NCI-H524 (cell line): ENCODE data around the gene KREMEN1.

ENCODE experiments used
- DNase-seq, 2 experiments: peaks; one replicate each; lab custom pipeline; 2025; lab: John Stamatoyannopoulos, UW

Gene KREMEN1

DNA sequence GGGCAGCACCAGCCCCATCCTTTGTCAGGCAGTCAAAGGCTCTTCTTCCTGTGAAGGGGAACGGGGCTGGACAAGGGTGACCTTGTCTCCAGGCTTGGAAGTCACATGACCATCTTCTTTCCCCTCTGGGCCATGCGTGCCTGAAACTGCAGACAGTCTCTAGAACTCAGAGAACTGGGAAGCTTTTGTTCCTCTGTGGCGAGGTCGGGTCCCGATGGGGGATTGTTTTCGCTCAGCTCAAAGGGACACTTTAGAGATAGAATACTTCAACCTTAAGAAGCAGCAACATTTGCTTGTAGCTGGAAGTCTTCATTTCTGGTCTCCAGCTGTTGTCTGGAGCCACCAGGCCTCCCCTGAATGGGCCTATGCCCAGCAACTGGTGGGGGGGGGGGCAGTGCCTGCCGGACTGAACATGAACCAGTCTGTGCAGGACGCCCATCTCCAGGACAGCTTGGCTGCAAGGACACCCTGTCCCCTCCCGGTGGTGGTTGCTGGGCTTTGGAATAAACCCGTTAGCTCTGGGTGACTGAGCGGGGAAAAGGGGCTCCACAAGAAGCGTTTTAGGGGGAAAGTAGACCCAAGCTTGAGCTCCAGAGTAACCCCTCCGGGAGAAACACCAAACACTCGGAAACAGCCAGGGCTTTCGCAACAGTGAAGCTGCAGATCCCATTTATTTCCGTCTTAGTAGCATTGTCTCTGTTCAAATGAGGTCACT, 77.2 kb downstream of the KREMEN1 start:
- no peak for DNase-seq

DNA sequence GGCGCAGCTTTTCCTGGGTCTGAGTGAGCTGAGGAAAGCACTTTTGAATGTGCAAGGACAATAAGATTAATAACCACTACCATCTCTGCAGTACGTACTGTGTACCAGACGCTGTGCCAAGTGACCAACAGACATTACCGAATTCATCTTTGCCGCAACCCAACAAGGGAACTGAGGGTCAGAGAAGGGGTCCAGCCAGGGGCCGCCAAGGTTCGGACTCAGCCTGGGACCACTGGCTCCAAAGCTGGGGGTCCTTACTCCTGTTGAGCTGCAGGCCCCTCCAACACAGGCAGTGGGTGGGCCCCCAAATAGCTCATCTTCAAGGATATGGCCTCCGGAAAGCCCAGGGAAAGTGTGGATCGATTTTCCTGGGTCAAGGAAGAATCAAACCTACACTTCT, 77.9 kb downstream of the KREMEN1 start:
- no peak for DNase-seq

DNA sequence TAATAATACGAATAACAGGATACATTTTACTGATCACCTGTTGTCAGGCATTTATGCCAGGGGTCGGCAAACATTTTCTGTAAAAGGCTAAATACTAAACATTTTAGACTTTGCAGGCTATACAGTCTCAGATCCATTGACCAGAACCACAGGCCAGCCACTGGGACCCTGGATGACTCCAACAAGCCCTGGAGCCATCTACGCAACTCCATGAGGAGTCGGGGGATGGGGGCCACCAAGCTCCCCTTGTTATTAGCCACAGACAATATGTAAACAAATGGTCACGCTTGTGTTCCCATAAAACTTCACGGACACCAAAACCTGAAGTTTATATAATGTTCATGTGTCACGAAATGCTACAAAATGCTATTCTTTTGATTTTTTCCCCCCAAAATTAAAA, 78.5 kb downstream of the KREMEN1 start:
- no peak for DNase-seq

DNA sequence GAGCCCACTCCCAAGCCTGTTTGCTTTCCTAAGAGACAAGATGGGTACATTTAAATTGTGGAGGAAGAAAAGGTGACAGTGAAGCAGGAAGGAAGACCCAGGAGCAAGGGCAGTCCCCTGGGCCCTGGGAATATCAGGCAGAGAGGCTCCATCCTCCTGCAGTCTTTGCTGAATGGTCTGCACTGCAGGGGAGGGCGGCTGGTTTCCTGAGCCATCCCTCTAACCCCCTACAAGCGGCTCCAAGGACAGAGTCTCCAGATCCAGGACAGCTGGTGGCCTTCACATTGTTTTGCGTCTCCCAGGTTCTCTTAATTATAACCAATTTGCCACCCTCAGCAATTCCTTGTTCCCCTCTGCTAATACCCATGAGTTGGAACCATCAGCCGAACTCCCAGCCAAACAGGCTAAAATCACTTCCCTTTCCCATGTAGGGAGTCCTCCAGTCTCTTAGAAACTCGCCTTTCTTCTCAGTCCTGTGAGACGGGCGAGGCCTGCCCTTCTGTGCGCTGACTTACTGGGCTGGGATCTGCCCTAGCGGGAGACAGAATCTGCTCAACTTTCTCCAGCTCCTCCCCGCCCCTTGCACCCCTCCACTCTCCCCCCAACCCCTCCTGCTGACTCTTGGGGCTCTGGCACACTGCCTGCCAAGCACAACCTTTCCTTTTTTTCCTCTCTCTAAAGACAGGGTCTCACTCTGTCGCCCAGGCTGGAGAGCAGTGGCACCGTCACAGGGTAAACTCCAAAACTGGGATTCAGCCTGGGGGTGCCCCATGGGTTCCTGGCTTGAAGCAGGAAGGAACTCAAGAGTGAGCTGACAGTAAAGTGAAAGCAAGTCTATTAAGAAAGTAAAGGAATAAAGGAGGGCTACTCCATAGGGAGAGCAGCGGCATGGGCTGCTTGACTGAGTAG, 79.5 kb downstream of the KREMEN1 start:
- peak in 1 of 2 experiments; percentile 33 for DNase-seq

DNA sequence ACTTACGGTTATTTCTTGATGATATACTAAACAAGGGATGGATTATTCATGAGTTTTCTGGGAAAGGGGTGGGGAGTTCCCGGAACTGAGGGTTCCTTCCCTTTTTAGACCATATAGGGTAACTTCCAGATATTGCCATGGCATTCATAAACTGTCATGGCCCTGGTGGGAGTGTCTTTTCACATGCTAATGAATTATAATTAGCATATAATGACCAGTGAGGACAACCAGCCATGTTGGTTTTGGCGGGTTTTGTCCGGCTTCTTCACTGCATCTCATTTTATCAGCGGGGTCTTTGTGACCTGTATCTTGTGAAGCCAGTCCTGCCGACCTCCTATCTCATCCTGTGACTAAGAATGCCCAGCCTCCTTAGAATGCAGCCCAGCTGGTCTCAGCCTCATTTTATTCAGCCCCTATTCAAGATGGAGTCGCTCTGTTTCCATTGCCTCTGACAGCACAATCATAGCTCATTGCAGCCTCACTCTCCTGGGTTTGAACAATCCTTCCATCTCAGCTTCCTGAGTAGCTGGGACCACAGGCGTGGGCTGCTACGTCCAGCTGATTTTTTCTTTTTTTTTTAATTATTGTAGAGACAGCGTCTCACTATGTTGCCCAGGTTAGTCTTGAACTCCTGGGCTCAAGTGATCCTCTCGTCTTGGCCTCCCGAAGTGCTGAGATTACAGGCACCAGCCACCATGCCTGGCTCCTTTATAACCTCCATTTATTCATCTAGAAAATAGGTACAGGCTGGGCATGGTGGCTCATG, 80.3 kb downstream of the KREMEN1 start:
- no peak for DNase-seq

DNA sequence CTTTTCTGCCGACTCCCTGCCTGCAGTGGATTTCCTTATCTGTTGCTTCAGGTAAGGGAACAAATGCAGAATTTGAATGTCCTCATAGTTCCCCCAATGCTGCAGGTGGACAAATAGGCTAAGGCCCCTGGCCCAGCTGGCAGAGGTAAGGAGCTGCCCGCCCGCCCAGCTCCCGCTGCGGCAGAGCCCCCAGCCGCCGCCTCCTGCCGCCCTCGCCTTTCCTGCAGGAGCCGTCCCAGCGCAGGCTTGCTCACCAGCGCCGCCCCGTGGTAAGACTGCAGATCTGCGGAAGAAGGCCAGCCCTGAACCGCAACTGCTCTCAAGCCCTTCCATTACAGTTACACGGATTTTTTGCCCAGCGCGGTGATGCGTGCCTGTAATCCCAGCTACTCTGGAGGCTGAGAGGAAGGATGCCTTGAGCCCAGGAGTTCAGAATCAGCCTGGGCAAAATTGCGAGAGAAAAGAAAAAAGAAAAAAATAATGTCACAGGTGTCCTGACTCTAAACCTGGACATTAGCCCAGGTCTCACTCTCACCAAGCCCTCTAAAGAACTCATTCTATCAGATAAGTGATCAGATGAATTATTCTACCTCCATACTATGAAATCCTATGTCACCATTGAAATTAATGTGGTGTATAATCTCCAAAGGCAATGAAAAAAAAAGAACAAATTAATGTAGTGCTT, 81.7 kb downstream of the KREMEN1 start:
- peak; percentile 65 to 79 for DNase-seq

DNA sequence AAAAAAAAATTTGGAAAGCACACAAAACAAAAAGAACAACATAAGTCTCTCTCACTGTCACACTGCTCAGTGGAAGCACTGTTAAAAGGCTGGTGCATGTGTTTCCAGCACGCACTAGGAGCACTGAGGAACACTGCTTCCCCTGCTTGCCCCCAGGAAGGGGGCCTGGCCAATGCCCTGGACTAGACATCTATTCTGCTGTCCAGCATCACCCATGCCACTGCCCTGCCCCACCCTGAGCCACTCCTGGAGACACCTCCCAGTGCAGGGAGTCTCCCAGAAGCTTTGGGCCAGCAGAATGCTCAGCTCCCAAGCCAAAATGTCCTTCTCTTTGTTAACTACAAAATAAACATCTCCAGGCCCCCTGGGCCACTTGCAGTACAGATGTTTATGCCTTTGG, 83.1 kb downstream of the KREMEN1 start:
- no peak for DNase-seq

DNA sequence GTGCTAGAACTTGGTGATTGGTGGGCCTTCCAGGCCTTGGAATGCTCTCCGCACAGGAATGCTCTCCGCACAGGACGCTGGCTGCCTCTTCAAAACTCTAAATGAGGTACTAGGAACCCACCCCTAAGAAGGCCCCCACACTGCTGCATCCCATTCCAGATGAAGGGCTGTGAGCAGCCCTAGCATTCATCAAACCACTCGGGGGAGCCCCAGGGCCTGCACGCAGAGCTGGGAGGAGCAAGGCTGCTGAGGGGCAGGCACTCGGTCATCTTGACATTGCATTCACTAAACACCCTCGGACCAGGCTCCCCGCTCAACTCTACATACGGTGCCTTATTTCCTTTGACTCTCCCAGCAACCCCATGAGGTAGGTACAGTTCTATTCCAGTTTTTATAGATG, 83.7 kb downstream of the KREMEN1 start:
- peak in 1 of 2 experiments; percentile 27 for DNase-seq

DNA sequence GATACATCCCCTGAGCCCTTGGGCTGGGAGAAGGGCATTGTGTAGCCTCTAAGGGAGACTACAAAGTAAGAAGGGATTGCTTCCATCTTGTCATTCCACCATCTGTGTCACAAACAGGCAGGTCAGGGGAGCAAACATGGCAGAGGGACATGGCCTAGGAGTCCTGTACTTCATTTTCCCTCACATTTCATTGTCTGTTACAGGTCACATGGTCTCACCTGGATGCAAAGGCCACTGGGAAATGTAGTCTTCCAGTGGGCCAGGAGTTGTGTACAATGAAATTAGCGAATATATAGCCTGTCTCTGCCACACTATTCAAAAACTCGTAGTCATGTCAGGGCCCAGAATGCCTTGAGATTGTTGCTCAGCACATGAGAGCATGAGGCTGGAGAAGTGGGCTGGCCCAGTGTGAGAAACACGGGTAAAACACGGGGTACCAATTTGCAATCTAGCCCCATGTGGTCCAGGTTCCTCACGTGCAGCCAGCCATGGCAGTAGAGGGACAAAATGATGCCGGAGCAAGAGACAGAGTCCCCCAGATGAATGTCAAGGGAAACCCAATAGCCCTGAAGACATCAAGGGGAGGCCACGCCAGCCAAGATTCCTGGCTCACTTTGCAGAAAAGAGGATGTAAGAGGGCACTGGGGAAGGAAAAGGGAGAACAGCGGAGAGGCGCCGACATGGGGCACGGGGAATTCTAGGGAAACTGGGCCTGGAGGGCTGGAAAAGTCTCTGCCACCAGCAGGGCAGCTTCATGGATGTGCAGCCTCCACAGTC, 85.1 kb downstream of the KREMEN1 start:
- DNase-seq = peak in 1 of 2 experiments; percentile 22

DNA sequence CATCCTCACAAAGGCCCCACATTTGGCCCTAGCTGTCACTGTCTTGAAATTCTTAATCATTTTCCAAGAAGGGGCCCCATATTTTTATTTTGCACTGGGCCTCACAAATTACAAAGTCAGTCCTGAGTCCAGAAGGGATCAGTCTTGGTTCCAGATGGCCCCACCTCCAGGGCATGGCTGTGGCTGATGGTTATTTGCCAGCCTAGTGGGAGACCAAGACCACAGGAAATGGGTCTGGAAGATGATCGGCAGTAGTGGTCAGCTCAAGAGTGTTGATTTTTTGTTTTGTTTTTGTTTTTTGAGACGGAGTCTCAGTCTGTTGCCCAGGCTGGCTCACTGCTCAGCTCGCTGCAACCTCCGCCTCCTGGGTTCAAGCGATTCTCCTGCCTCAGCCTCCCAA, 85.7 kb downstream of the KREMEN1 start:
- no peak for DNase-seq

DNA sequence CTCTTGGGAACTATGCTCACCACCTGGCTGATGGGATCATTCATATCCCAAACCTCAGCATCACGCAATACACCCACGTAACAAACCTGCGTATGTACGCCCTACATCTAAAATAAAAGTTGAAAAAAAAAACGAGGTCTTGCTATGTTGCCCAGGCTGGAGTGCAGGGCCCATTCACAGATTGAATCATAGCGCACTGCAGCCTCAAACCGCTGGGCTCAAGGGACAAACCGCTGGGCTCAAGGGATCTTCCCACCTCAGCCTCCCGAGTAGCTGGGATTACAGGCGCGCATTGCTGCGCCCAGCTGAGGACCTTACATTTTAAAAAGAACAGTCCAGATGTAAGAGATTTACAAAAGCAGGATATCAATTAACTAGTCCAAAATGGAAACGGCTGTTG, 91.0 kb downstream of the KREMEN1 start:
- no peak for DNase-seq

DNA sequence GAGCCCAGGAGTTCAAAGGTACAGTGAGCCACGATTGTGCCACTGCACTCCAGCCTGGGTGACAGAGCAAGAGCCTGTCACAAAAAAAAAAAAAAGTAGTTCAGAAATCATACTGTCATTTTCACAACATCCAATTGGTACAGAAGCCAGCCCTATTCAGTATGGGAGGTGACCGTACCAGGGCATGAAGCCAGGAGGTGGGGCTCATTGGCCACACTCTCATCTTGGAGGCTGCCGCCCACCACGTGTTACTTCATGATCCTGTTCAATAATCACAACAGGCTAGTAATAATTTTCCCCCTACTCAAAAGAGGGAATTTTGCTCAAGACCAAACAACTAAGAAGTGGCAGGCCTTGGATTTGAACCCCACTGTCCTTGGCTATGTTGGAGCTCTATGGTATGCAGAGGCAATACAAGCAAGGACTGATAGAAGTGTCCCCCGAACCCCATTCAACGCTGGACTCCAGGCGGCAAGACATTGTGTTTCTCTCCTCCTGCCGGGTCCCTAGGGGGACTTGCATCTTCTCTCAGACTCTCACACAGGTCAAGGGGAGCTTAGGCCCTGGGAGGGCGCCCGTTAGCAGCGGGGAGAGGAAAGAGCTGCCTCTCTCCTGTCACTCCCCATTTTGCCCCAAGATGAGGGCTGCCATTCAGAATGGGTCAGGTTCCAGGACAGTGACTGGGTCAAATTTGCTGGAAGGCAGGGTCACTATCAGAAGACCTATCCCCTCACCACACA, 92.7 kb downstream of the KREMEN1 start:
- DNase-seq = no peak

DNA sequence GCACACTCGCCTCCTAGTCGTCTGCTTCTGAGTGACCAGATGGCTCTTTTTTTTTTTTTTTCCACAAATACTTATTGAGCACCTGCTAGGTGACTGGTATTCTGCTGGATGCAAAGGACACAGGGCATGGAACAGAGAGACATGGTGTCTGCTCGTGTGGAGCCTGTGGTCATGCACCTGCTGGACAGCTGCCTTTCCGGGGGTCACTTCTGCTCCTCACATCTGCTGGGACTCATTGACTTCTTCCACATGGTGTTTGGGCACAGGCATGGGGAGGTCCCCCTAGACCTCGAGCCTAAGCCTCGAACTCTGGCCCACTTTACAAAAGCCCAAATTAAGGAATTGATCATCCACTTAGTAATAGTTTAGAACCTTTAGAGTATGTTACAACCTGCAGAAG, 93.3 kb downstream of the KREMEN1 start:
- DNase-seq = peak in 1 of 2 experiments; percentile 34

DNA sequence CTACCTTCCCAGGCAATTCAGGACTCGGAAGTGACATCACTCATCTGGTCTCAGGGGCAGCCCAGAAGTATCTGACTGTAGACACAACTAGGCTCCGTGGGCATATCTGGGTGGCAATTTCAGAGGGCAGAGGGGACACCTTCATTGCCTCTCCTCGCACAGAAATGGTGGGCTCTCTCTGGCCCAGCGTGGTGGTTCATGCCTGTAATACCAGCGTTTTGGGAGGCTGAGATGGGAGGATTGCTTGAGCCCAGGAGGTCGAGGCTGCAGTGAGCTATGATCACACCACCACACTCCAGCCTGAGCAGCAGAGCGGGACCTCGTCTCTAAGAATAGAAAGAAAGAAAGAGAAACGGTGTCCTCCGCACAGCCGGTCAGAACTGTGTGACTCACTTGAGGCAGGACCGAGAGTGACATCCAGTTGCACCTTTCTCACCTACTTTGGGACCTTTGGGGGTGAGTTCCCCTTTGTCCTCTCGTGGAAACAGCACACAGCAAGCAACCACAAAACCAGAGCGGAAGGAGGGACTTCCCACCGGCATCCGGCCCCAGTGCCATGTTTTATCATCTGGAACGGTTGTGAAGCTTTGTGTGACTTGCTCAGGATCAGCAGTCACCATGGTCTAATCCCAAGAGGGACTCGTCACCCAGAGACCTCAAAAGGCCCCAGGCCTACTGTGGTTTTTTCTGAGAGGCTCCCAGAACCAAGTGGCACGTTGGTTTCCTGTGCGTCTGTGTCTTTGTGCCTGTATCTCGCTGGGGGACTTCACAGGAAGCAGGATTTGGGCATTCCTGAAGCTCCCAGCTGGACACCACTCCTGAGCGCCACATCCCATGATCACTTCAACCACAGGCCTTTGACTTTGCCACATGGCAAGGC, 94.4 kb downstream of the KREMEN1 start:
- no peak for DNase-seq

DNA sequence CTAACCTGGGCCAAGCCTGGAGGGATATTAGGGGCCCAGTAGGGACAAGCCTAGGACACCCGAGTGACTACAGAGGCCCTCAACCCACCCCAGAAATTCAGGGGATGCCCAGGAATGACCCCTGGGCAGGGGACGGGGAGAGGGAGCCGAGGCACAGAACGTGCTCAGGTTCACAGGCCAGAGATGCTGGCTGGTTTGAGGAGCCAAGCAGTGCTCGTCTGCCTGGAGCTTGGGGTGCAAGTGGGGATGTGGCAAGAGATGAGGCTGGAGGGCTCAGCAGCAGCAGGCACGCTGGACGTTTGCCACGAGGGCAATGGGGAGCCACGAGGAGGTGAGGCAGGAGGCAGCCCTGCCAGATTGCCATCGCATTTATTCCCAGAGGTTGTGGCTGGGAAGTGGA, 98.9 kb downstream of the KREMEN1 start:
- no peak for DNase-seq

DNA sequence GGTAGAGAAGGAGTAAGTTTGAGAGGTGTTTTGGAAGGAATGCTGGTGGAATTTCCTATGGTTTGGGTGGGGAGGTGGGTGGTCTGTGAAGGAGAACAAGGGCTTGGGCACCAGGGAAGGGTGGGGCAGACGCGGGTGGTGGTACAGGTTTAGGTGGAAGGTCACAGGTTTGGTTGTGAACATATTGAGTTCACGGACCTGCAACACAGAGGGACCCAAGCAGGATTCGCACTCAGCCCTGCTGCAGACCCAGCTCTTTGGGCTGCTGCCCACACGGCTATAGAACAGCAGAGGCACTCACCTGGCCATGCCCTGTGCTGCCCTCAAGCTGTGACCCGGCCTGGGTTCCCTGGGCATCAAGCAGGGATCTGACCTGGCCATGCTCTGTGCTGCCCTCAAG, 99.4 kb downstream of the KREMEN1 start:
- DNase-seq = no peak

DNA sequence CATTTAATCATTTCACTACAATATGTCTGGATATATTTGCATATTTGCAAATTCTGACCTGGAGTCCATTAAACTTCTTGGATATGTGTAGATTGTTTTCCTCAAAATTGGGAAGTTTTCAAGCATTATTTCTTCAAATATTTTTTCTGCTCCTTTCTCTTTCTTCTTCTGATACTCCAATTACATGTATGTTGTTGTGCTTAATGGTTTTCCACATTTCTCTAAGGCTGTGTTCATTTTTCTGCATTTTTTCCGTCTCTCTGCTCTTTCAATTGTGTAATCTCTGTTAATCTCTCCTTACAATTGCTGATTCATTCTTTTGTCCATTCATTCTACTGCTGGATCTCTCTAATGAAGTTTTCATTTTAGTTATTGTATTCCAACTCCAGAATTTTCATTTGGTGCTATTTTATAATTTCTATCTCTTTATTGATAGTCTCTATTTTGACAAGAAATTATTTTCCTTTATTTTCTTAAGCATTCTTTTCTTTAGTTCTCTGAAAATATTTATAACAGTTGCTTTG, 102.5 kb downstream of the KREMEN1 start:
- DNase-seq = no peak

DNA sequence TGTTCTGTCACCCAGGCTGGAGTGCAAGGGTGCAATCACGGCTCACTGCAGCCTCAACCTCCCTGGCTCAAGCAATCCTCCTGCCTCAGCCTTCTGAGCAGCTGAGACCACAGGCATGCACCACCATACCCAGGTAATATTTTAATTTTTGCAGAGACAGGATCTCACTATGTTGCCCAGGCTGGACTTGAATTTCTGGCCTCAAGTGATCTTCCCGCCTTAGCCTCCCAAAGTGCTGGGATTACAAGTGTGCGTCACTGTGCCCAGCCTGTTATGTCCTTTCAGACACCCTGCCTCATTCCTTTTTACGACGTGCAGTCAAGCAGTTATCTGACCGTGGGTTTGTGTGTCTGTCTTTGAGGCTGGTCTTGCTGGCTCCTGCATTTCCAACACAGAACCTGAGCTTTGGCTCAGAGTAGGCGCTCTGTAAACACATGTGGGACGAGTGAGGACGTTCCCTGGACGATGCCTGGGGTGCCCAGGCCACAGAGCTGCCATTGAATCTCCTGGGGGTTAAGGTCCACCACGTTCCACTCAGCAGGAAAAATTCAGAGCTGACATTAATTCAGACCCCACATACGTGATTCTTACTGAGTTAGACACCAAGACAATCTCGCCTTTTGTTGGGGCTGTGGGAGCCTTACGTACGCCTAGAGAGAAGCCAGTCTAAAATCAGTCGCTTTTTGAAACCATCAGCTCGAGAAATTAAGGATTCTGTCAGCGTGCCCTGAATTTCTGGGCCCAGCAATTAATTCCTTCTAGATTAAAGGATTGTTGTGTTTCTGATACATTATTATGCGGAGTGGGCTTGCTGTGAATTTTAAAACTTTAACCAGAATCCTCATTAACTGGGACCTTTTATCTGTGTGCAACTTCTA, 111.4 kb downstream of the KREMEN1 start:
- no peak for DNase-seq
